HepG2 (cell line): ENCODE measurements around the gene UCN2. TPM values are rescaled to one million over a fixed set of nuclear protein-coding genes. Genes with fewer than 3 reads are reported as not detected.

Source experiments
- AGO2 ChIP-seq: fragments of 200-400 bp; formaldehyde crosslinking; optimal IDR thresholded peaks from 2 replicates; pipeline ENCODE3; 2017; ENCODE audit warnings: mild to moderate bottlenecking, low read depth, low read length, moderate library complexity
- ATF4 ChIP-seq, 2 experiments: fragments of 450-650 bp in 1 of 2; sonication (generic) in 1 of 2; formaldehyde crosslinking; IDR thresholded peaks; 2 replicates each; pipeline versions ENCODE4 v1.5.0 to v1.8.0; 2020 to 2022; ENCODE audit warnings: mild to moderate bottlenecking in 1 of 2, missing genetic modification reagents in 1 of 2
- CAMTA2 ChIP-seq: sonication (generic); formaldehyde crosslinking; IDR thresholded peaks from 2 replicates; pipeline ENCODE4 v1.4.0; 2020; ENCODE audit warnings: mild to moderate bottlenecking, missing genetic modification reagents, borderline replicate concordance
- CERS6 ChIP-seq: sonication (generic); formaldehyde crosslinking; IDR thresholded peaks from 2 replicates; pipeline ENCODE4 v1.5.0; 2020; ENCODE audit warnings: missing genetic modification reagents
- CHD2 ChIP-seq: IDR thresholded peaks from 2 replicates; pipeline ENCODE4 v1.6.1; 2011; ENCODE audit warnings: low read depth, low read length, improper control_type of control experiment
- GLMP ChIP-seq: sonication (generic); formaldehyde crosslinking; IDR thresholded peaks from 2 replicates; pipeline ENCODE4 v1.9.0; 2021; ENCODE audit warnings: missing genetic modification reagents, mild to moderate bottlenecking, borderline replicate concordance
- GTF3A ChIP-seq: sonication (generic); formaldehyde crosslinking; conservative IDR thresholded peaks from 2 replicates; pipeline ENCODE4 v1.4.0; 2020; ENCODE audit warnings: mild to moderate bottlenecking, missing genetic modification reagents
- JDP2 ChIP-seq: sonication (generic); formaldehyde crosslinking; IDR thresholded peaks from 2 replicates; pipeline ENCODE4 v1.8.1; 2022; ENCODE audit warnings: missing genetic modification reagents, borderline replicate concordance
- MAX ChIP-seq: IDR thresholded peaks from 2 replicates; pipeline ENCODE4 v1.6.1; 2012; ENCODE audit warnings: inconsistent platforms
- NFE2L2 ChIP-seq: fragments of 150-350 bp; IDR thresholded peaks from 2 replicates; pipeline ENCODE4 v1.6.1; 2014; ENCODE audit warnings: low read length
- RFX5 ChIP-seq: IDR thresholded peaks from 2 replicates; pipeline ENCODE4 v1.6.1; 2011; ENCODE audit warnings: low read depth, low read length, improper control_type of control experiment
- TRIM22 ChIP-seq: fragments of 450-650 bp; IDR thresholded peaks from 2 replicates; pipeline ENCODE4 v1.6.1; 2017
- ZBTB33 ChIP-seq: sonication (generic); formaldehyde crosslinking; IDR thresholded peaks from 2 replicates; pipeline ENCODE4 v1.4.0; 2020; ENCODE audit warnings: missing genetic modification reagents
- ZNF280B ChIP-seq: sonication (generic); formaldehyde crosslinking; IDR thresholded peaks from 2 replicates; pipeline ENCODE4 v1.5.0; 2020; ENCODE audit warnings: missing genetic modification reagents, mild to moderate bottlenecking, borderline replicate concordance
- ZNF317 ChIP-seq: sonication (generic); formaldehyde crosslinking; IDR thresholded peaks from 2 replicates; pipeline ENCODE4 v1.5.0; 2020; ENCODE audit warnings: mild to moderate bottlenecking, missing genetic modification reagents
- ZNF446 ChIP-seq: sonication (generic); formaldehyde crosslinking; IDR thresholded peaks from 2 replicates; pipeline ENCODE4 v1.5.0; 2020; ENCODE audit warnings: mild to moderate bottlenecking, missing genetic modification reagents
- ZNF468 ChIP-seq: sonication (generic); formaldehyde crosslinking; IDR thresholded peaks from 2 replicates; pipeline ENCODE4 v1.8.0; 2022; ENCODE audit warnings: mild to moderate bottlenecking, moderate library complexity, missing genetic modification reagents
- ZNF552 ChIP-seq: sonication (generic); formaldehyde crosslinking; IDR thresholded peaks from 2 replicates; pipeline ENCODE4 v1.9.0; 2022; ENCODE audit warnings: missing genetic modification reagents, mild to moderate bottlenecking, borderline replicate concordance
- ZNF800 ChIP-seq: sonication (generic); formaldehyde crosslinking; IDR thresholded peaks from 2 replicates; pipeline ENCODE4 v1.4.0; 2020; ENCODE audit warnings: missing genetic modification reagents
- polyA plus RNA-seq, 8 experiments: library from polyadenylated mRNA; depleted of rRNA in 3 of 8; stranded (reverse) in 7 of 8; unstranded in 1 of 8; fragments of >200 nt; fragmentation: Illumina TruSeq in 4 of 8; extraction: Trizol in 4 of 8; gene quantifications; 2 replicates each; pipeline versions ENCODE4 v1.2.1 to v1.2.3, GENCODE V29; 2011 to 2016; ENCODE audit warnings: low read depth in 4 of 8, missing spikeins in 1 of 8, mixed read lengths in 1 of 8; ENCODE audit not compliant: insufficient read depth in 1 of 8
- total RNA-seq, 5 experiments: library from RNA; depleted of rRNA; stranded (reverse); fragments of >200 nt; fragmentation: Illumina TruSeq; extraction: Trizol; gene quantifications; 2 replicates each; pipeline ENCODE4 v1.2.3, GENCODE V29; 2016; ENCODE audit warnings: low read depth in 1 of 5

Gene UCN2
- total and polyA plus RNA-seq, 2 of the 13 experiments (the other 11 are each of a cell fraction or from before 2014, with no cell fraction given), result 0.07 to 1.5 TPM

- TF ChIP-seq MAX (peak; percentile 18; the same call in 1 of the 2 replicates), ATF4 (CRISPR knock-in tag; IDR thresholded peaks at IDR 0.05) (no peak), AGO2 (peak; percentile 34), RFX5 (no peak), CHD2 (no peak), TRIM22 (no peak), NFE2L2 (no peak), ZNF468 (no peak), JDP2 (no peak), GTF3A (CRISPR knock-in tag) (no peak), ZNF446 (CRISPR knock-in tag) (no peak), ZNF280B (CRISPR knock-in tag) (no peak), GLMP (CRISPR knock-in tag) (no peak), CERS6 (no peak), CAMTA2 (CRISPR knock-in tag) (no peak), ZBTB33 (CRISPR knock-in tag) (peak; percentile 55), ZNF317 (peak; percentile 72; the same call in 1 of the 2 replicates), ZNF552 (CRISPR knock-in tag) (no peak), ZNF800 (CRISPR knock-in tag) (no peak)
These were observed 2.4 kb downstream of the UCN2 start (continued) for GRCh38 chr3:48561045-48561736.
